ENCODE data around the gene OTUD7B. TPM values are rescaled to one million over a fixed set of nuclear protein-coding genes. Genes with fewer than 3 reads are reported as not detected.

OTUD7B gene
- total and polyA plus RNA-seq, 9 of the 15 experiments (the other 6 are each of a cell fraction or from before 2014, with no cell fraction given) = 0.96 to 18.8 (median 7.4) TPM

DNA sequence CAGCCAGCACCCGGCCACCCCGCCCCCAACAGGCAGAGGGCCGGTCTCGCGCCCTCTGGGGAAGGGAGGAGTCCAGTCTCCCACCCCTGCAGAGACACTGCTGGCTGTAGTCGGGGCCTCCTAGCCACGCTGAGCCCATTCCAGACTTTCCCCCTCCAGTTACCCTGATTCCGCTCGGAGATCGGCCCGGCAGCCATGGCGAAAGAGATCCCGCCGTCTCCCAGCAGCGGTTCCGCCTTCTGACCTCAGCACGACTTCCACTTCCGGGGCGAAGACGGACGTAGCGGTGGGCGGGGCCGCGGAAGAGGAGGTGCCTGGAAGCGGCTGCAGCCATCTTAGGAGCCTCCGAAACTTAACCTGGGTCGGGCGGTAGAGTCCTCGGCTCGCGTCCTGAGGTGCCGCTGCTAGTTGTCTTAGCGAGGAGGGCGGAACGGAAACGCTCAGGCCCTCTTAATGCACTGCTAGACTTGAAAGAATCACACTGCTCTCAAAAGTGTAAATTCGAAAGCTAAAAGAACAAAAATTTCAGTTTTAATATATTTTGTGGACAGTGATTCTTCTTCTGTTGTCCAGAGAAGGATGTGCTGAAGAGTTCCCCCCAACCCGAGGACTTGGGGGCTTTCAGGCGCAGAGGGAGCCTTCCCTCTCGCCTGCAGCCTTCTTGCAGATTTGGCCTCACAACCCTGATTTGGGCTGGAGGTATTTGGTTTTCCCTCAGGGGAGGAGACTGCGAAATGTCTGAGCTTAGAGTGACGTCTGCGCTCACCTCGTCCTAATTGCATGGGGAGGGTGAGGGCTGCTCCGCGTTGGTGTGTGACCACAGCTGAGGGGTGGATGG, 82.7 kb downstream of the OTUD7B start, which contains the start of gene SF3B4 (continued):
- TF ChIP-seq, protein P1, sequence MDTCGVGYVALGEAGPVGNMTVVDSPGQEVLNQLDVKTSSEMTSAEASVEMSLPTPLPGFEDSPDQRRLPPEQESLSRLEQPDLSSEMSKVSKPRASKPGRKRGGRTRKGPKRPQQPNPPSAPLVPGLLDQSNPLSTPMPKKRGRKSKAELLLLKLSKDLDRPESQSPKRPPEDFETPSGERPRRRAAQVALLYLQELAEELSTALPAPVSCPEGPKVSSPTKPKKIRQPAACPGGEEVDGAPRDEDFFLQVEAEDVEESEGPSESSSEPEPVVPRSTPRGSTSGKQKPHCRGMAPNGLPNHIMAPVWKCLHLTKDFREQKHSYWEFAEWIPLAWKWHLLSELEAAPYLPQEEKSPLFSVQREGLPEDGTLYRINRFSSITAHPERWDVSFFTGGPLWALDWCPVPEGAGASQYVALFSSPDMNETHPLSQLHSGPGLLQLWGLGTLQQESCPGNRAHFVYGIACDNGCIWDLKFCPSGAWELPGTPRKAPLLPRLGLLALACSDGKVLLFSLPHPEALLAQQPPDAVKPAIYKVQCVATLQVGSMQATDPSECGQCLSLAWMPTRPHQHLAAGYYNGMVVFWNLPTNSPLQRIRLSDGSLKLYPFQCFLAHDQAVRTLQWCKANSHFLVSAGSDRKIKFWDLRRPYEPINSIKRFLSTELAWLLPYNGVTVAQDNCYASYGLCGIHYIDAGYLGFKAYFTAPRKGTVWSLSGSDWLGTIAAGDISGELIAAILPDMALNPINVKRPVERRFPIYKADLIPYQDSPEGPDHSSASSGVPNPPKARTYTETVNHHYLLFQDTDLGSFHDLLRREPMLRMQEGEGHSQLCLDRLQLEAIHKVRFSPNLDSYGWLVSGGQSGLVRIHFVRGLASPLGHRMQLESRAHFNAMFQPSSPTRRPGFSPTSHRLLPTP (IDR thresholded peaks at IDR 0.05; ENCODE audit: borderline replicate concordance, extremely low read depth, insufficient read length) = no peak
- TF ChIP-seq NR2C1 (IDR thresholded peaks at IDR 0.05) (peak; percentile 99), NR2C1 (tag; IDR thresholded peaks at IDR 0.05) (peak; percentile 99), ZC3H4 (CRISPR knock-in tag; IDR thresholded peaks at IDR 0.05; ENCODE audit: borderline replicate concordance) (no peak), EP400 (IDR thresholded peaks at IDR 0.05) (peak; percentile 91), SAP30 (IDR thresholded peaks at IDR 0.05; ENCODE audit: borderline replicate concordance, insufficient read depth, low read depth, low read length, poor library complexity, severe bottlenecking) (peak; percentile 77), FOXK1 (CRISPR knock-in tag; IDR thresholded peaks at IDR 0.05; ENCODE audit: borderline replicate concordance) (peak; percentile 60; the same call in 1 of the 2 replicates)
- TF ChIP-seq, protein P2, sequence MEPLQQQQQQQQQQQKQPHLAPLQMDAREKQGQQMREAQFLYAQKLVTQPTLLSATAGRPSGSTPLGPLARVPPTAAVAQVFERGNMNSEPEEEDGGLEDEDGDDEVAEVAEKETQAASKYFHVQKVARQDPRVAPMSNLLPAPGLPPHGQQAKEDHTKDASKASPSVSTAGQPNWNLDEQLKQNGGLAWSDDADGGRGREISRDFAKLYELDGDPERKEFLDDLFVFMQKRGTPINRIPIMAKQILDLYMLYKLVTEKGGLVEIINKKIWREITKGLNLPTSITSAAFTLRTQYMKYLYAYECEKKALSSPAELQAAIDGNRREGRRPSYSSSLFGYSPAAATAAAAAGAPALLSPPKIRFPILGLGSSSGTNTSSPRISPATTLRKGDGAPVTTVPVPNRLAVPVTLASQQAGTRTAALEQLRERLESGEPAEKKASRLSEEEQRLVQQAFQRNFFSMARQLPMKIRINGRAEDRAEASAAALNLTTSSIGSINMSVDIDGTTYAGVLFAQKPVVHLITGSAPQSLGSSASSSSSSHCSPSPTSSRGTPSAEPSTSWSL (CRISPR knock-in tag; IDR thresholded peaks at IDR 0.05; ENCODE audit: borderline replicate concordance) = no peak
- TF ChIP-seq, protein P3, sequence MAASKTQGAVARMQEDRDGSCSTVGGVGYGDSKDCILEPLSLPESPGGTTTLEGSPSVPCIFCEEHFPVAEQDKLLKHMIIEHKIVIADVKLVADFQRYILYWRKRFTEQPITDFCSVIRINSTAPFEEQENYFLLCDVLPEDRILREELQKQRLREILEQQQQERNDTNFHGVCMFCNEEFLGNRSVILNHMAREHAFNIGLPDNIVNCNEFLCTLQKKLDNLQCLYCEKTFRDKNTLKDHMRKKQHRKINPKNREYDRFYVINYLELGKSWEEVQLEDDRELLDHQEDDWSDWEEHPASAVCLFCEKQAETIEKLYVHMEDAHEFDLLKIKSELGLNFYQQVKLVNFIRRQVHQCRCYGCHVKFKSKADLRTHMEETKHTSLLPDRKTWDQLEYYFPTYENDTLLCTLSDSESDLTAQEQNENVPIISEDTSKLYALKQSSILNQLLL (CRISPR knock-in tag; IDR thresholded peaks at IDR 0.05; ENCODE audit: borderline replicate concordance) = no peak
- TF ChIP-seq, protein P4, sequence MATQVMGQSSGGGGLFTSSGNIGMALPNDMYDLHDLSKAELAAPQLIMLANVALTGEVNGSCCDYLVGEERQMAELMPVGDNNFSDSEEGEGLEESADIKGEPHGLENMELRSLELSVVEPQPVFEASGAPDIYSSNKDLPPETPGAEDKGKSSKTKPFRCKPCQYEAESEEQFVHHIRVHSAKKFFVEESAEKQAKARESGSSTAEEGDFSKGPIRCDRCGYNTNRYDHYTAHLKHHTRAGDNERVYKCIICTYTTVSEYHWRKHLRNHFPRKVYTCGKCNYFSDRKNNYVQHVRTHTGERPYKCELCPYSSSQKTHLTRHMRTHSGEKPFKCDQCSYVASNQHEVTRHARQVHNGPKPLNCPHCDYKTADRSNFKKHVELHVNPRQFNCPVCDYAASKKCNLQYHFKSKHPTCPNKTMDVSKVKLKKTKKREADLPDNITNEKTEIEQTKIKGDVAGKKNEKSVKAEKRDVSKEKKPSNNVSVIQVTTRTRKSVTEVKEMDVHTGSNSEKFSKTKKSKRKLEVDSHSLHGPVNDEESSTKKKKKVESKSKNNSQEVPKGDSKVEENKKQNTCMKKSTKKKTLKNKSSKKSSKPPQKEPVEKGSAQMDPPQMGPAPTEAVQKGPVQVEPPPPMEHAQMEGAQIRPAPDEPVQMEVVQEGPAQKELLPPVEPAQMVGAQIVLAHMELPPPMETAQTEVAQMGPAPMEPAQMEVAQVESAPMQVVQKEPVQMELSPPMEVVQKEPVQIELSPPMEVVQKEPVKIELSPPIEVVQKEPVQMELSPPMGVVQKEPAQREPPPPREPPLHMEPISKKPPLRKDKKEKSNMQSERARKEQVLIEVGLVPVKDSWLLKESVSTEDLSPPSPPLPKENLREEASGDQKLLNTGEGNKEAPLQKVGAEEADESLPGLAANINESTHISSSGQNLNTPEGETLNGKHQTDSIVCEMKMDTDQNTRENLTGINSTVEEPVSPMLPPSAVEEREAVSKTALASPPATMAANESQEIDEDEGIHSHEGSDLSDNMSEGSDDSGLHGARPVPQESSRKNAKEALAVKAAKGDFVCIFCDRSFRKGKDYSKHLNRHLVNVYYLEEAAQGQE (IDR thresholded peaks at IDR 0.05; ENCODE audit: borderline replicate concordance) = 0 out of 2 replicates have a peak, but pooled peaks have one; percentile 13
- TF ChIP-seq, protein P4 (CRISPR knock-in tag; IDR thresholded peaks at IDR 0.05; ENCODE audit: low read depth) = no peak

Data from K562 (cell line).